ENCODE measurements around the gene PJA2.

The PJA2 gene

GRCh38 chr5:109408991-109409843, 557 bp downstream of the PJA2 start:
- Histone ChIP-seq H3K4me1 (peaks cover 44% of the 10 kb centered on the region), H3K9ac (peak overlapping the region; percentile 94)
- TF ChIP-seq Cebpa-rat (IDR thresholded peaks at IDR 0.05) = no peak

DNA sequence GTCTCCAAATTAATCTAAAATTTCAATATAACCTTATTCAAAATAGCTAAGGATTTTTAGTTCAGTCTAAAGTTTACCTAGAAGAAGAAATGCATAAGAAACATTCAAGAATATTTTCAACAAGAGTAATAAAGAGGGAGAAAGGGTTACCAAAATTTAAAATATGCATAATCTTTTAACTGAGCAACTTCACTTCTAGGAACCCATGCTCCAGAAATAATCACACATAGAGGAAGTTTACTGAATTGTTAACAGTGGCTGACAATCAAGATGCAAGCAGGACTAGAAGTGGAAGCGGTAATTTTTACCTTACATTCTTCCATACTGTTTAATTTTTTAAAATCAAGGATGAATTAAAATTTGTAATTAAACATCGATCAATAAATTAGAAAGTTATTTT, 1.9 kb downstream of the PJA2 start:
- Histone ChIP-seq H3K4me1 (peaks cover 34% of the 10 kb centered on the region), H3K27me3 (no peaks in the 10 kb centered on the region), H3K9me3 (peaks cover 24% of the 10 kb centered on the region), H3K4me2 (peak overlapping the region; percentile 88), H3K27ac (peak overlapping the region; percentile 94), H3K4me3 (peak overlapping the region; percentile 94), H3K36me3 (peaks cover 17% of the 10 kb centered on the region), H4K20me1 (peaks cover 65% of the 10 kb centered on the region), H3K9ac (peak overlapping the region; percentile 61)
- no peak for TF ChIP-seq Cebpa-rat (IDR thresholded peaks at IDR 0.05)

More at GRCh38 chr5:109408991-109409843, 557 bp downstream of the PJA2 start:
- H3K9me3 ChIP-seq = peaks cover 20% of the 10 kb centered on the region
- peak overlapping the region; percentile 94 for H3K27ac ChIP-seq
- H4K20me1 ChIP-seq = peaks cover 52% of the 10 kb centered on the region
- H3K4me2 ChIP-seq = peak overlapping the region; percentile 88
- H3K27me3 ChIP-seq = no peaks in the 10 kb centered on the region
- H3K36me3 ChIP-seq = peaks cover 10% of the 10 kb centered on the region
- peak overlapping the region; percentile 94 for H3K4me3 ChIP-seq

- Histone ChIP-seq H3K9ac (no peak overlapping the region), H3K4me2 (peak overlapping the region; percentile 88), H3K36me3 (peaks cover 17% of the 10 kb centered on the region), H3K4me3 (no peak overlapping the region; the same call in 1 of the 2 replicates), H4K20me1 (peaks cover 77% of the 10 kb centered on the region), H3K4me1 (peaks cover 22% of the 10 kb centered on the region), H3K27me3 (no peaks in the 10 kb centered on the region), H3K27ac (no peak overlapping the region), H3K9me3 (peaks cover 24% of the 10 kb centered on the region)
- TF ChIP-seq Cebpa-rat (IDR thresholded peaks at IDR 0.05) = no peak
Measured at GRCh38 chr5:109406719-109407118, 3.1 kb downstream of the PJA2 start.

- no peak for TF ChIP-seq Cebpa-rat (IDR thresholded peaks at IDR 0.05)
- H3K36me3 ChIP-seq = peaks cover 31% of the 10 kb centered on the region
- no peaks in the 10 kb centered on the region for H3K27me3 ChIP-seq
- peaks cover 37% of the 10 kb centered on the region for H3K9me3 ChIP-seq
- no peak overlapping the region for H3K4me2 ChIP-seq
- no peak overlapping the region for H3K9ac ChIP-seq
- 0 out of 2 replicates have a peak overlapping the region, but pooled peaks have one; percentile 8 for H3K4me3 ChIP-seq
- no peak overlapping the region for H3K27ac ChIP-seq
- peaks cover 94% of the 10 kb centered on the region for H4K20me1 ChIP-seq
- peaks cover 13% of the 10 kb centered on the region for H3K4me1 ChIP-seq
Measured at GRCh38 chr5:109404428-109404960, 5.3 kb downstream of the PJA2 start.

- no peak overlapping the region for H3K9ac ChIP-seq
- TF ChIP-seq Cebpa-rat (IDR thresholded peaks at IDR 0.05) = no peak
Measured at GRCh38 chr5:109403469-109403868, 6.3 kb downstream of the PJA2 start.

DNA sequence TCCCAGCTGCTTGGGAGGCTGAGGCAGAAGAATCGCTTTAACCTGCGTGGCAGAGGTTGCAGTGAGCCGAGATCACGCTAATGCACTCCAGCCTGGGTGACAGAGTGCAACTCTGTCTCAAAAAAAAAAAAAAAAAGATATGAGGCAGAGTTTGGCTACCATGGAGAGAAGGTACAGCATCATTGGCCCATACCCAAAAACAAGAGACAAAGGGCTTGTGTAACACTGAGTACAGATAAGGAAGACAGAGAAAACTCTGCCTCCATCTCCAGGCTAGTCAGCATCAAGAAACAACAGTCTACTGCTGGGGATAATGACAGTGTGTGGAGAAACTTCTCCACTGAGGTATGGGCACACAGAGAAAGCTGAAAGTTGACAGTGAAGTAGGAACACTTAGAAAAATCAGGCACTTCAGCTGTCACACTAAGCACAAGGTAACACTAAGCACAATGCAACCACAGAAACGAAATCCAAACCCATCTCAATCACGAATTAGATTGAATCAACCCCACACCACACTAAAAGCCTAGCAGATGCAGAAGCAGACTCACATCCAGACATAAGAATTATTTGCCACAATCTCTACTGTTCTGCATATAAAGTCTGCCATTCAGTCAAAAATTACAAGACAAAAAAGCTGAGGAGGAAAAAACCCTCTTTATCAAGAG, 10.5 kb downstream of the PJA2 start:
- no peaks in the 10 kb centered on the region for H3K27me3 ChIP-seq
- peaks cover 30% of the 10 kb centered on the region for H3K36me3 ChIP-seq
- H3K4me3 ChIP-seq = no peak overlapping the region
- no peak overlapping the region for H3K9ac ChIP-seq
- no peaks in the 10 kb centered on the region for H3K4me1 ChIP-seq
- TF ChIP-seq Cebpa-rat (IDR thresholded peaks at IDR 0.05) = no peak
- H3K4me2 ChIP-seq = no peak overlapping the region
- no peak overlapping the region for H3K27ac ChIP-seq
- peaks cover 80% of the 10 kb centered on the region for H4K20me1 ChIP-seq
- peaks cover 60% of the 10 kb centered on the region for H3K9me3 ChIP-seq

More at GRCh38 chr5:109403469-109403868, 6.3 kb downstream of the PJA2 start:
- peaks cover 39% of the 10 kb centered on the region for H3K36me3 ChIP-seq
- H3K27ac ChIP-seq = no peak overlapping the region
- peaks cover 13% of the 10 kb centered on the region for H3K4me1 ChIP-seq
- H3K27me3 ChIP-seq = no peaks in the 10 kb centered on the region
- no peak overlapping the region for H3K4me3 ChIP-seq
- H4K20me1 ChIP-seq = peaks cover 93% of the 10 kb centered on the region
- peaks cover 46% of the 10 kb centered on the region for H3K9me3 ChIP-seq
- no peak overlapping the region for H3K4me2 ChIP-seq

DNA sequence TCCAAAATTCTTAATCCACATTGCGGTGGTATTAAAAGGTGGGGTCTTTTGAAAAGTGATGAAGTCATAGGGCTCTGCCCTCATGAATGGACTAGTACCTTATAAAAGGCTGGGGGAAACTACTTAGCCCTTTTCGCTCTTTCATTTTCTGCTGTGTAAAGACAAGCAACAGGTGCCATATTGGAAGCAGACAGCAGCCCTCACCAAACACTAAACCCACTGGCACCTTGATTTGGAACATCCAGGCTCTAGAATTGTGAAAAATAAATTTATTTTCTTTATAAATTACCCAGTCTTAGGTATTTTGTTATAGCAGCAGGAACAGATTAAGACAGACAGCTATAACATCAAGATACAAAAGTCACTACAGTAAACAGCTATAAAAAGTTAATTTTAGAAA, 12.8 kb downstream of the PJA2 start:
- H3K4me1 ChIP-seq = no peaks in the 10 kb centered on the region
- H3K4me2 ChIP-seq = no peak overlapping the region
- peaks cover 33% of the 10 kb centered on the region for H3K36me3 ChIP-seq
- no peak overlapping the region for H3K27ac ChIP-seq
- peaks cover 70% of the 10 kb centered on the region for H3K9me3 ChIP-seq
- no peak for TF ChIP-seq Cebpa-rat (IDR thresholded peaks at IDR 0.05)
- peaks cover 80% of the 10 kb centered on the region for H4K20me1 ChIP-seq
- H3K4me3 ChIP-seq = no peak overlapping the region
- no peaks in the 10 kb centered on the region for H3K27me3 ChIP-seq
- no peak overlapping the region for H3K9ac ChIP-seq

DNA sequence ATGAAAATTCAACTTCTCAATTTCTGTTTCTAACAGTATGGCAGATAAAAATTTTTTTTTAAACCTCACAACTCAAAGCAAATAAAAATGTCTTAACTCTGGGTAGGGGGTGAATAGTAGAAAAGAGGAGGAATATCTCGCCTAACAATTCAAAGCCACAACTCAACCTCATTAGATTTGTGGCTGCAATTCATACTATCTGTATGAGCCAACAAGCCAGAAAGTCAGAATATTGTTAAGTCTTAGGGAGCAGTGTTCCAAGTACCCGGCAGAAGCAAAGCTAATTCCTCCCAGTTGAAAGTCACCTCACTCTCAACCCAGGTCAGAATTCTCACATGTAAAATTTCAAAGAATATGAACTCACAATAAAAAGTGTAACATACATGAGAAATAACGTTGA, 15.0 kb downstream of the PJA2 start:
- no peak overlapping the region for H3K27ac ChIP-seq
- peaks cover 31% of the 10 kb centered on the region for H3K36me3 ChIP-seq
- no peak overlapping the region for H3K4me3 ChIP-seq
- peaks cover 70% of the 10 kb centered on the region for H4K20me1 ChIP-seq
- no peak overlapping the region for H3K9ac ChIP-seq
- H3K4me2 ChIP-seq = no peak overlapping the region
- H3K27me3 ChIP-seq = no peaks in the 10 kb centered on the region
- H3K4me1 ChIP-seq = peaks cover under 1% of the 10 kb centered on the region; the same call in 1 of the 2 replicates
- no peak for TF ChIP-seq Cebpa-rat (IDR thresholded peaks at IDR 0.05)
- H3K9me3 ChIP-seq = peaks cover 76% of the 10 kb centered on the region

DNA sequence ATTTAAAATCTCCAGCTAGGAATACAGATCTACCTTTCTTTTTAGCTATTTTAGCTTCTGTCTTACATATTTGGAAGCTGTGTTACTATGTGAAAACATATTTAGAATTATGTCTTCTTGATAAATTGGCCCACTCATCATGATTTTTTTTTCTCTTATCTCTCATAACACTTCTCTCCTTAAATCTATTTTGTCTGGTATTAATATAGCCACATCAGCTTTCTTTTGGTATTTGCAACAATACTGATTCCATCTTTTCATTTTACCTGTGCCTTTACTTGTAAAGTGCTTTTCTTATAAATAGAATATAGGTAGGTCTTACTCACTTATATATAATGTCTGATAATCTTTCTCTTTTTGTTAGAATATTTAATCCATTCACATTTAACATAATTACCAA, 19.6 kb downstream of the PJA2 start:
- Histone ChIP-seq H3K4me2 (no peak overlapping the region), H3K9ac (no peak overlapping the region), H3K4me1 (peaks cover 7% of the 10 kb centered on the region; the same call in 1 of the 2 replicates), H3K36me3 (peaks cover 26% of the 10 kb centered on the region), H3K4me3 (no peak overlapping the region), H4K20me1 (peaks cover 85% of the 10 kb centered on the region), H3K9me3 (peaks cover 43% of the 10 kb centered on the region), H3K27ac (no peak overlapping the region), H3K27me3 (no peaks in the 10 kb centered on the region)
- no peak for TF ChIP-seq Cebpa-rat (IDR thresholded peaks at IDR 0.05)
